Activated CD8-positive, alpha-beta memory T cell treated with anti-CD3 and anti-CD28 coated beads, Interleukin-2, amount 50 U/mL, for 1 hour (primary cell): ENCODE measurements around the gene MTFMT.
"Not testable (repeated sequence)": the region's sequence is repeated elsewhere in the genome, so short reads cannot be mapped to it uniquely, and the experiment has no call there.

ENCODE experiments used
- DNase-seq: peaks from one replicate; pipeline ENCODE4 v3.0.0-alpha.2; 2020; ENCODE audit errors: extremely low read depth

MTFMT gene

DNA sequence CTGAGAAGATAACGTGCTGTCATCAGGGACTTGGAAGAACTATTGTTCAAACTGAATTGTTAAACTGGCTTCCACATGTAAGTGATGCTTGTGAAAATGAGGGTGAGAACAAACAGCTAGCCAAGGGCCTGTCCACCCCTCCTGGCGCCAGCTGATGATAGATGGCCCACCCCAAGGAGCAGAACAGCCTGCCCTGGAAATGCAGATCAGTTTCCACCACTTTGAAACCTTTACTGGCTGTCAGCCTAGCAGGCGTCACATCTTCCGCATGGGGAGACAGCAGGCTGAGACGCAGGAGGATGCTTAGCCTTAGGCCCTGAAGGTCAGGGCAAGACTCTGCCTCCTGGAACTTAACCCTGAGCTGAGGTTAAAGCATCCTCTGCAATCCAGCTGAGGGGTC, 9.4 kb upstream of the MTFMT start:
- no peak for DNase-seq

DNA sequence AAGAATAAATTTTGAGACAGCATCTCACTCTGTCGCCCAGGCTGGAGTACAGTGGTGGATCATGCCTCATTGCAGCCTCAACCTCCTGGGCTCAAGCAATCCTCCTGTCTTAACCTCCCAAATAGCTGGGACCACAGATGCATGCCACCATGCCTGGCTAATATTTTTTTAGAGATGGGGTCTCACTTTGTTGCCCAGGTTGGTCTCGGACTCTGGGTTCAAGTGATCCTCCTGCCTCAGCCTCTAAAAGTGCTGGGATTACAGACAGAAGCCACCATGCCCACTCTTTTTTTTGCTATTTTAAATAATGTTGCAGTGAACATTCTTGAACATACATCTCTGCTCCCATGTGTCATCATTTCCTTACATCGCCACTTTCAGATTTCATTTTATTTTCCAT, 9.0 kb upstream of the MTFMT start:
- no peak for DNase-seq

DNA sequence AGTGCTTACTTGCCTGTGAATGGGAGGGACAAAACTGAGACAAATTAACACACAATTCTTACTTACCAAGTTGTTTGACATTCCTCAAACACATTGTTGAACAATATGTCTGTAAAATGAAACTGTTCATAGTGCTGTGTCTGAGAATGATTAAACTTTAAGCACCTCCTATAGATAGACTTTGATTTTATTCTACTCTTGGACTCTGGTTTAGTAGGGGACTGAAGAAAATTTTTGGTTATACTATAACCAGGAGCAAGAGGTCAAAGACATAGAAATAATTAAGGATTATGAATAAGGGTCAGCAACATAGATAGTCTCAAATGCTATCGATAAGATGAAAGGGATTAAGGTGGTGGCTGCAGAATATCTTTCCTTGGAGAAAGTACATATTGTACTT, 7.9 kb upstream of the MTFMT start:
- DNase-seq, result no peak

DNA sequence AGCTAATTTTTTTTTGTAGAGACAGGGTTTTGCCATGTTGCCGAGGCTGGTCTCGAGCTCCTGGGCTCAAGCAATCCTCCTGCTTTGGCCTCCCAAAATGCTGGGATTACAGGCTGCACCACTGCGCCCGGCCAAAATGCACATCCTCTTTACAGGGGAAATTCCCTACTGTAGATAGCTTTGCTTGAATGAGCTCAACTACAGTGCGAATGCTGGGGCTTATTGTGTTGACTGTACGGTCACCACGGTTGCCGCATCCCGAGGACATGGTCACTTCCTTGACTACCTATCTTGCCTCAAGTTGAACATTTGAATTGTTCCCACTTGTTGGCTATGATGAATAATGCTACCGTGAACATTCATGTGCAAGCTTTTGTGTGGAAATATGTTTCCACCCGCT, 5.3 kb upstream of the MTFMT start:
- no peak for DNase-seq

DNA sequence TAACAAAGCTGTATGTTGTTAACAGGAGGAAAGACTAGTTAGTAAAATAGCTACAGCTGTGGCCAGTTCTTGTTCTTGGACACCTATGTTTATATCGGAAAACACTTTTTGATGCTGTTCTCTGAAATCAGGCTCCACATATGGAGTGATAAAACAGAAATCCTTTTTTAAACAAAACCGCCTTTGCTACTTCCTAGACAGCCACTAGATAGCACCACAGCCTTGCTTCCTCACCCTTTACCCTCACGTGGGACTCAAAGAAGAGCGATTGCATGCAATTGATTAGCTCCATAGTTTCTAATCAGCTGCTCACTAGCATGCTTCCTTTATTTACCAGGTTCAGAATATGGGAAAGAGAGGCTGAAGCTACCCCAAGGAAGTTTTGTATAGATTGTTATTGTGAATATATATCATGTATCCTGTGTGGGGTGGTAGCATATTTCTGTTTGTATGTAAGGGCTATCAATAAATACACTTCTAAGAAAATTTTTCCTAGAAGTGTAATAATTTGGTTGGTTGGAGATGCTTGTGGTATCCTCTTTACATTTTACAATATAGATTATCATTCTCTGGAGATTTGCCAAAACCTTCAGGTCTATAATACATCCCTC, 4.3 kb upstream of the MTFMT start:
- no peak for DNase-seq

DNA sequence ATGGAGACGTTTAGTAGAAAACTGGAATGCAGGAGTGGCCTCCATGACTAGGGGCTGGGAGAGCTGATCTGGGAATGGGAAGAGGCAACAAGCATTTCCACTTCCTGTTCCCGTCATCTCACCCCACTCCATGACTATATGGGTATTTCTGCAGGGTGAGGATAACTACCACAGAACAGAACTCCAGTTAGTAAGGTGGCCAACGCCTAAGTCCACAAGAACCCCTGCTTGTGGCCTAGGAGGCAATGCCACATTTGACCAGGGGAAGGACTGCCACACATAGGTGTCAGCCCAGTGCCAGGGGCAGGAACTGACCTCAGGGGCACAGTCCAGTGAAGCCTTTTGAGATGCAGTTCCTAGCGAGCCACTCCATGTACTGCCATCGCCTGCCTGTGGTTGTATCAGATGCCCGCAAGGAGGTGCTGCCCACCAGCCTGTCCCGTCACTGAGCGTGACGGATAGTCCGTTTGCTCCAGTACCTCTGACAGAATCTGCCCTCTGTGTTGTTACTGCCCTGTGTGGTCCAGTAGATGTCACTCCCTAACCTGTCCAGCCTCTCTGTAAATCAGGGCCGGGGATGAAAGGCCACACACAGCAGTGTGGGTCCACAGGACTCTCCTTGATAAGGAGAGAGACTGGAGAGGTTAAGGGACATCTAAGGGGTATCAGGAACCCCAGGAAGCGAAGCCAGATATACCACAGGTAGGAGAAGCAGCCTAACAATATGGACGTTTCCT, 3.5 kb upstream of the MTFMT start:
- no peak for DNase-seq

DNA sequence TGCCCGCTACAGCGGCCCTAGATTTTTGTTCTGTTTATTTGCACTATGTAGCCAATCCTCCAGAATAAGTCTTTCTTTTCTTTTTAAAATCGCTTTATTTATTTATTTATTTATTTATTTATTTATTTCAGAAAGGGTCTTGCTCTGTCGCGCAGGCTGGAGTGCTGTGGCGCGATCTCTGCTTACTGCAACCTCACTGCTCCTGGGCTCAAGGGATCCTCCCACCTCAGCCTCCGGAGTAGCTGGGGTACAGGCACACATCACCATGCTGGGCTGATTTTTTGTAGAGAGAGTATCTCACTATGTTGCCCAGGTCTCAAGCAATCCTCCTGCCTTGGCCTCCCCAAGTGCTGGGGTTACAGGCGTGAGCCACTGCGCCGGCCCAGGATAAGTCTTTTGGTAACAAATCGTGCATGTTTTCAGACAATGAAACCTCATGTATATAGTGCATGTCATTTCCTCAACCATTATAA, 333 bp upstream of the MTFMT start:
- DNase-seq, result no peak

DNA sequence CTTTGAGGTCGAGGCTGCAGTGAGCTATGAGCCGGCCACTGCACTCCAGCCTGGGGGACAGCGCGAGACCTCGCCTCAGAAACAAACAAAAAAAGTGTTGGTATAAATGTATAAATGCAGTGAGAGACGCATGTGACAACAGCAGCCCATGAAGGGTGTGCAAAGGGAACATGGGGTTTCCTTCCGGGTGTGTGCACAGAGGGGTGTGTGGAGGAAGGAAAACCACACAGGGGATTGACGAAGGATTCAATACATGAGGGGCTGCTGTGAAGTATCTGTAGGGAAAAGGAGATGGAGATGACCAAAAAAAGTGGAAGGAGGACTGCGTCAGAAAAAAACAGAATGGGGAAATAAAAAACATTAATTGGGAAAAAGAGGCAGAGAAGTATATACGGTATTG, 1.1 kb downstream of the MTFMT start:
- no peak for DNase-seq

DNA sequence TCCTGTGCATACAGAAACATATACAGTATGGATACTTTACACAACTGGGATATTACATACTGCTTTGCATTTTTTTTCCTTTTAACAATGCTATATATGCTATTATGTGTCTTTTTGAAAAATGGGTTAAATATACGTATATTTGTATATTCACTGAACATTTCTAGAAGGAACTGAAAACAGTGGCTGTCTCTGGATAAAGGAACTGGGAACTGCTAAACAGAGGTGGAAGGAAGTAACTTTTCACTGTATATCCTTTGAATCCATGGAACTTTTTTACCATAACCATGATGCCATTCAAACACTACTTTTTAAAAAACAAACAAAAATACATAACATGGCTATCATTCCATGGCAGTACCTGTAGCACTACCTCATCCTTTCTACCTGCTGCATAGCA, 1.8 kb downstream of the MTFMT start:
- no peak for DNase-seq

DNA sequence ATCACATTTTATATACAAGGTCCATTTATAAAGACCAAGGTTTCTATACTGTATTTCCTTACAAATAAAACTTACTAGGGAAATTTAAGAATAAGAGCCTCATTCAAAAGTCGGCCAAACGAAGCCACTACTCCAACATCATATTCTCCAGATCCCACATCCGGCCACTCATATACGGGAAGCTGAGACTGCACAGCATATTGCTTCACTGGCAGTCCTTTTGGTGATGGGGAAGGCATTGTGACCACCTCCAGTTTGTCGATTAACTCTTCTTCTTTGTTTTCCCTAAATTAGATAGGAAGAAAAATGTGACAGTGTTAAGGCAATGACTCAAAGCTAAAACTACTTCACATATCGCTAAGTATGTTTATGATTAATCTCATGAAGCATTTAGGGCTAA, 2.7 kb downstream of the MTFMT start:
- no peak for DNase-seq

DNA sequence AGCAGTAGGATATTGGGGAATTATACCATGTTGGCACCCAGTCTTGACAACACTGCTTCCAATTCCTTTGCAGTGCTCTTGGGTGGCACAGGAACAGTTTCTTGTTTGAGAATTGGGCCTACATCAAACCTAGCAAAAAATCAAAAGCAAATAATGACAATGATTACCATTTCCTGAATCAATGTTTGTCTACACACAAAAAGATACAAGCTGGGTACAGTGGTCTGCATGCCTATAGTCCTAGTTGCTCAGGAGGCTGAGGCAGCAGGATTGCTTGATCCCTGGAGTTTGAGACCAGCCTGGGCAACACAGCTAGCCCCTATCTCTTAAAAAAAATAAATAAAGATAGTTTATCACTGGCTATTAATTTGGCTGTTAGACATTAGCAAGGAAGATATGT, 8.0 kb downstream of the MTFMT start:
- DNase-seq, result no peak

DNA sequence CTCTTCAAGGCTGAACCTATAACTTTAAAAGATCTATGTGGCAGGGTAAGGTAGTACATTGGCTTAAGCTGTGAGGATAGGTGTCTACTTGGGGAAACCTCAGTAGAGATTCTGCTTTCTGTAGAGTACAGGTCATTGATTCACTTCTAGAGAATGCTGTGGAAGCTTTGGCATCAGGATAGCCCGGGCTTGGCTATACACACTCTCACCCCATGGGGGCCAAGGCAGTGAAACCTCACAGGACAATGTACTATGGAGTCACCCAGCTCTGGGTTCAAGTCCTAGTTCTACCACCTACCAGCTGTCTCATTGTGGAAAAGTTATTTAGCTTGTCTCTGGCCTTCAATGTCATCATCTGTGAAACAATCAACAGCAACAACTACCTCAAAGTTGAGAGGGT, 9.0 kb downstream of the MTFMT start:
- DNase-seq, result no peak

DNA sequence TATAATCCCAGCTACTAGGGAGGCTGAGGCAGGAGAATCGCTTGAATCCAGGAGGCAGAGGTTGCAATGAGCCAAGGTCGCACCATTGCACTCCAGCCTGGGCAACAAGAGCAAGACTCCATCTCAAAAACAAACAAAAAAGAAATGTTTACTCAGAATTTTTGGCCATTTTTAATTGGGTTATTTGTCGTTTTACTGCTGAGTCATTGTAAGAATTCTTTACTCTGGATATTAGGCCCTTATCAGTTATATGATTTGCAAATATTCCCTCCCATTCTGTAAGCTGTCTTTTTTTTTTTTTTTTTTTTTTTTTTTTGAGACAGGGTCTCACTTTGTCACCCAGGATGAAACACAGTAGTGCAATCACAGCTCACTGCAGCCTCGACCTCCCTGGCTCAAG, 18.2 kb downstream of the MTFMT start:
- not testable (repeated sequence) for DNase-seq

DNA sequence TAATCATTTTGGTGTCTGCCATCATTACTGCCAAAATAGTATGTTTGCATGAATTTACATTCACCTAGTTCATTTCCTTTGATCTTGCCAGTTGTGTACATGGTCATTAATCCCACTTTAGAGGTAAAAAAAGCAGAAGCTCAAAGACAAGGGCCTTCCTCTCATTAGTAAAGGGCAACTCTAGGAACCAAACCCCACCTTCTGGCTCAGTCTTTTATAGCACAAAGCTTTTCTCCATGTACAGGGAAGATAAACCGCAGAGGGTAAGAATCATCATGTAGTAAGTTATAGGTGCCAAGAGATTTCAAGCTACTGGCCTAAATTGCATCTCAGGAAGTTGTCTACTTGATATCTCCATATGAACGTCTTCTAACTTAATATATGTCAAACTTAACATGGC, 20.5 kb downstream of the MTFMT start:
- no peak for DNase-seq

DNA sequence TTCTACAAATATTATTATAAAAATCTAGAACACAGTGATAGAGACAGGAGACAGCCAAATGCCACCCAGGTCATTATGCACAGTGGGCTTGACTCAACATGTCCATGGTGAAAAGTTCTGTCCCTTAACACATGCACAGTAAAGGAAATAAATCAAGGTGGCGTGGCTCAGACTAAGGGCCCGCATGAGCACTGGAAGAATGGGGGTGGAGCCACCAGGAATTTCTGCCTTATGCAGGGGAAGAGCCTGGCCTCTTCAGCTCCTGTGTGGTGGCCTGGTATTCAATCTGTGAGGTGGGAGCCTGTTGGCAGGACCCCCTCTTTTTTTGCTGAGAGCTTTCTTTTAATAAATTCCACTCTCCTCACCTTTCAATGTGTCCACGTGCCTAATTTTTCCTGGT, 22.6 kb downstream of the MTFMT start:
- DNase-seq, result no peak

DNA sequence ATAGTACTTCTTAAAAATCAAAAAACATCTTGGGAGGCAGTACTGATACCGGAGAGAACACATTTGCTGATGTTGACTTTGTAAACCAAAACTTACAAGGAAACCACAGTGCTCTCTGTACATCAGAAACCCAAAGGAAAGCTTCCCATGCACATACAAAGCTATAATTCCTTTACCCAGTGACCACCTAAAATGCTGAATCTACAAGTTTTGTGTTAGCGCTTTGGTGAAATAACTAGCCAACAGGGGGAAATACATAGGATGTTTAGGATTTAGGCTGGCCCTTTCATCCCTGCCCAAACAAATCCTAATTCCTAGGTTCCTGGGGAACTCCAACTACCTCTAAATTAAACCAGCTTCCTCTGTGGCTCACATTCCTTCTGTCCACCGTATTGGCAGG, 24.4 kb downstream of the MTFMT start:
- no peak for DNase-seq

DNA sequence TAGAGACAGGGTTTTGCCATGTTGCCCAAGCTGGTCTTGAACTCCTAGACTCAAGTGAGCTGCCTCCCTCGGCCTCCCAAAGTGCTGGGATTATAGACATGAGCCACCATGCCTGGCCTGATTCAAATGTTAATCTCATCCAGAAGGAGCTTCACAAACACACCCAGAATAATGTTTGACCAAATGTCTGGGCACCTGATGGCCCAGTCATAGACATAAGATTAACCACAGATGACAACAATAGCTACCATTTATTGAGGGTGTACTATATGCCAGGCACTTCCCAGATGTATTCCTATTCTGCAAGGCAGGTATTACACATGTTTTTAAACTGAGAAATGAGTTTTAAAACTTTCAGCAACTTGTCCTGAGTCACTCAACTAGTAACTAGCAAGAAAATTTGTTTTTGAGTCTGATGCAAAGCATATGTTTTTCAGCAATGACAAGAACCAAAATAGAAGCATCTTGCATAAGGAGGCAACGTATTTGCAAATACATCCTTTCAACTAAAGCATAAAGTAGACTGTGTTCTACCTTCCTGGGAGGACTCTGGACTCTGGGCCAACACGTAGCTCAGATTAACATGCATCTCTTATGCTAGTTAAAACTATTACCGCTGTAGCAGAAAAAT, 31.6 kb downstream of the MTFMT start:
- no peak for DNase-seq

DNA sequence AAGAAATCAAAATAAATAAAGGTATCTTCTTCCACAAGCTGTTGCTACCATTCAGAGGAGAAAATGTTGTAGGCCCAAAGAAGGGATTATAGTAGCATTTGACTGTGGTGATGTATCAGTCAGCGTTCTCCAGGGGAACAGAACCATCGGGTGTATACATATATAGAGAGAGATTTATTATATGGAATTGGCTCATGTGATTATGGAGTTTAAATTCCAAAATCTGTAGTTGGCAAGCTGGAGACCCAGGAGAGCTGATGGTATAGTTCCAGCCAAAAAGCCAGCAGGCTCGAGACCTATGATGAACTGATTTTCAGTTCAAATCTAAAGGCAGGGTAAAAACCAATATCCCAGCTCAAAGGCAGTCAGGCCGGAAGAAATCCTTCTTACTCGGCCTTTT, 32.4 kb downstream of the MTFMT start:
- DNase-seq, result no peak

DNA sequence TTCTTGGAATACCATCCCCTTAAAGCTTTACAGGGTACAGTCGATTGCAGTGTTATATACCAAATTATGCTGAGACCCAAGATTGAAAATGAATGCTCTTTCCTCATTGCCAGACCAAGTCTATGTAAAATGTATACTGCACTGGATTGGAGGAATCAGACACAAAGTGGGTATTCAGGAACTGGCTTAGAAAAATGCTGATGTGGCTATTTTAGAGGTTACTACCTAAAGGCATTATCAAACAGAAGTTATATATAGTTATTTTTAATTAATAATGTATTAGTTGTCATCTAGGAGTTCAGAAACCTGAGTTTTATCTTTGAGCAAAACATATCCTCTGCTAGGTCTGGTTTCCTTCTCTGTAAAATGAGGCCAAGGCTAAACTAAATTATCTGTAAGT, 36.1 kb downstream of the MTFMT start:
- no peak for DNase-seq

DNA sequence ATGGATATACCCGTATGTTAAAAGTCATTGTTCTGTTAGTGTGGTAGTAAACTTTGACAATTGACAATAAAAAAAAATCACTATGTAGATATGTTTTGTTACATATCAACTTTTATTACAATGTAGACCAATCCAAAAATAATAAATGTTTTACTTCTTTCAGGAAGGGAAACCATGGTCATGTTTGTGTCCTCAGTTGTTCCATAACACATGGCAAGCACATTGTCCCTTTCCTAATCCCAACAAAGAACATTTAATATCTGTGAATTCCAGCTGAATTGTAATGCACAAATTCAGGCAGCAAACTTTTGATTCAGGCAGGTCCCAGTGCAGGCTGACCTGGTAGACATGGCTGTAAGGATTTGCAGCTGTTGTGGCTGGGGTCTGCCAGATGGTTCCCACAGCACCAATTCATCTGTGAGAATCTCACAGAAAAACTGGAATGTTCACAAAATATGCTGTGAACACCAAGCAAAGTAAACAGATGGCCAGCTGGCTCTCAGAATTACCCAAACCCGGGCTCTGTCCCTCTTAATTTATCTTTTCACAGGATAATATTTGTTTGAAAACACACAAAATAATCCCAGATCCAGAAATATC, 37.8 kb downstream of the MTFMT start:
- no peak for DNase-seq

DNA sequence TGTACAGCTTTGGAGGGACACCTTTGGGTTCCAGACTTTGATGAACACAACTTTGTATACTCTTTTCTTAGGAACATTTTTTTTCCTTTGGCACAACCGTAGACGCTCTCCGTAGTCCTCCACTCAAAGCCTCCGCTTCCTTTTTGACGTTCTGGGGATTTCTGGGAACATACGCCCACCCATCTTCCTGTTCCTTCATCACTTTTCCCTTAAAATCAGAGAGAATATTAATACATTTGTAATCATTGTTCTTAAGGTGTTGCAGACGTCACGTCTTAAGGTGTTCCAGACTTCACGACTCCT, 39.3 kb downstream of the MTFMT start:
- DNase-seq, result no peak

DNA sequence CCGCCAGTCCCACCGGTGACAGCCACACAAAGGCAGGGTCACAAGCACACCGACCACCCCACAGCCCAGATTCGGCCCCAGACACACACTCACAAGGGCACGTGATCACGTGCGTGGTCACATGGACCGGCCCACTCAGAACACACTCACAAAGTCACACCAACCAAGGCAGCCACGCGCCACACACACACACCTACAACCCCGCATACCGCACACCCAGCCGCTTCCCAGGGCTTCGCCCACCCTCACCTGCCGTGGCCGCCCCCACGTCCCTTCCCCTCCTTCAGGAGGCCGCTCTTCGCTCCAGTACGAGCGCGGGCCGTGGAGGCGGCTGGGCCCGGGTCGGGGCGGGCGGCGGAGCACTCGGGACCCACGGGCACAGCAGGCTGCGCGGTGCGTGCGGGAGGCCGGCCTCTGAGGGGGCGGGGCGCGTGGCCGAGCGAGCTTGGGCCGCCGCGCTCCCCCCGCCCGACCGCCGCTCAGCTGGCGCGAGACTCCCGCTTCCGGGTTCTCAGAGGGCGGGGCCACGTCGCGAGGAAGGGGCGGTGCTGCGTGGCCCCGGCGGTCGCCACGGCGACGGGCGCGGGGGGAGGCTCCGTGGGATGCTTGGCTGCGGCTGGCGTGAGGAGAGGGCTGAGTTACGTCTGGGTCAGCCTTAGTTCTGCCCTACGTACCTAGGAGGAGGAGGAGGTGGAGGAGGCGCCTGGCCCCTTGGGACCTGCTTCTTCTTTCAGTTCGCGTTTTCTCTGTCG, 39.8 kb downstream of the MTFMT start, which contains the start of gene SPG21:
Gene SPG21 (minus strand): TSS at position 499 of the 752 bp plus-strand sequence. CDS start 6,345 bp downstream, outside the sequence.
- peak; percentile 63 for DNase-seq
